ENCODE data around the gene ANKRD13D.

GRCh38 chr11:67248653-67249052, 40.5 kb upstream of the ANKRD13D start:
- TF ChIP-seq CTCF (conservative IDR thresholded peaks at IDR 0.05), result no peak
- TF ChIP-seq EZH2 (IDR thresholded peaks at IDR 0.05; ENCODE audit: low read depth), result no peak

All from PC-9 (cell line).